ENCODE data around the gene DDIT3. TPM values are rescaled to one million over a fixed set of nuclear protein-coding genes. Genes with fewer than 3 reads are reported as not detected.

The DDIT3 gene
- total and polyA plus RNA-seq, 2 of the 8 experiments (the other 6 are each of a cell fraction or from before 2014, with no cell fraction given): 4.9 to 5.7 TPM

GRCh38 chr12:57549203-57549908, 29.0 kb upstream of the DDIT3 start (continued):
- TF ChIP-seq, protein P1, sequence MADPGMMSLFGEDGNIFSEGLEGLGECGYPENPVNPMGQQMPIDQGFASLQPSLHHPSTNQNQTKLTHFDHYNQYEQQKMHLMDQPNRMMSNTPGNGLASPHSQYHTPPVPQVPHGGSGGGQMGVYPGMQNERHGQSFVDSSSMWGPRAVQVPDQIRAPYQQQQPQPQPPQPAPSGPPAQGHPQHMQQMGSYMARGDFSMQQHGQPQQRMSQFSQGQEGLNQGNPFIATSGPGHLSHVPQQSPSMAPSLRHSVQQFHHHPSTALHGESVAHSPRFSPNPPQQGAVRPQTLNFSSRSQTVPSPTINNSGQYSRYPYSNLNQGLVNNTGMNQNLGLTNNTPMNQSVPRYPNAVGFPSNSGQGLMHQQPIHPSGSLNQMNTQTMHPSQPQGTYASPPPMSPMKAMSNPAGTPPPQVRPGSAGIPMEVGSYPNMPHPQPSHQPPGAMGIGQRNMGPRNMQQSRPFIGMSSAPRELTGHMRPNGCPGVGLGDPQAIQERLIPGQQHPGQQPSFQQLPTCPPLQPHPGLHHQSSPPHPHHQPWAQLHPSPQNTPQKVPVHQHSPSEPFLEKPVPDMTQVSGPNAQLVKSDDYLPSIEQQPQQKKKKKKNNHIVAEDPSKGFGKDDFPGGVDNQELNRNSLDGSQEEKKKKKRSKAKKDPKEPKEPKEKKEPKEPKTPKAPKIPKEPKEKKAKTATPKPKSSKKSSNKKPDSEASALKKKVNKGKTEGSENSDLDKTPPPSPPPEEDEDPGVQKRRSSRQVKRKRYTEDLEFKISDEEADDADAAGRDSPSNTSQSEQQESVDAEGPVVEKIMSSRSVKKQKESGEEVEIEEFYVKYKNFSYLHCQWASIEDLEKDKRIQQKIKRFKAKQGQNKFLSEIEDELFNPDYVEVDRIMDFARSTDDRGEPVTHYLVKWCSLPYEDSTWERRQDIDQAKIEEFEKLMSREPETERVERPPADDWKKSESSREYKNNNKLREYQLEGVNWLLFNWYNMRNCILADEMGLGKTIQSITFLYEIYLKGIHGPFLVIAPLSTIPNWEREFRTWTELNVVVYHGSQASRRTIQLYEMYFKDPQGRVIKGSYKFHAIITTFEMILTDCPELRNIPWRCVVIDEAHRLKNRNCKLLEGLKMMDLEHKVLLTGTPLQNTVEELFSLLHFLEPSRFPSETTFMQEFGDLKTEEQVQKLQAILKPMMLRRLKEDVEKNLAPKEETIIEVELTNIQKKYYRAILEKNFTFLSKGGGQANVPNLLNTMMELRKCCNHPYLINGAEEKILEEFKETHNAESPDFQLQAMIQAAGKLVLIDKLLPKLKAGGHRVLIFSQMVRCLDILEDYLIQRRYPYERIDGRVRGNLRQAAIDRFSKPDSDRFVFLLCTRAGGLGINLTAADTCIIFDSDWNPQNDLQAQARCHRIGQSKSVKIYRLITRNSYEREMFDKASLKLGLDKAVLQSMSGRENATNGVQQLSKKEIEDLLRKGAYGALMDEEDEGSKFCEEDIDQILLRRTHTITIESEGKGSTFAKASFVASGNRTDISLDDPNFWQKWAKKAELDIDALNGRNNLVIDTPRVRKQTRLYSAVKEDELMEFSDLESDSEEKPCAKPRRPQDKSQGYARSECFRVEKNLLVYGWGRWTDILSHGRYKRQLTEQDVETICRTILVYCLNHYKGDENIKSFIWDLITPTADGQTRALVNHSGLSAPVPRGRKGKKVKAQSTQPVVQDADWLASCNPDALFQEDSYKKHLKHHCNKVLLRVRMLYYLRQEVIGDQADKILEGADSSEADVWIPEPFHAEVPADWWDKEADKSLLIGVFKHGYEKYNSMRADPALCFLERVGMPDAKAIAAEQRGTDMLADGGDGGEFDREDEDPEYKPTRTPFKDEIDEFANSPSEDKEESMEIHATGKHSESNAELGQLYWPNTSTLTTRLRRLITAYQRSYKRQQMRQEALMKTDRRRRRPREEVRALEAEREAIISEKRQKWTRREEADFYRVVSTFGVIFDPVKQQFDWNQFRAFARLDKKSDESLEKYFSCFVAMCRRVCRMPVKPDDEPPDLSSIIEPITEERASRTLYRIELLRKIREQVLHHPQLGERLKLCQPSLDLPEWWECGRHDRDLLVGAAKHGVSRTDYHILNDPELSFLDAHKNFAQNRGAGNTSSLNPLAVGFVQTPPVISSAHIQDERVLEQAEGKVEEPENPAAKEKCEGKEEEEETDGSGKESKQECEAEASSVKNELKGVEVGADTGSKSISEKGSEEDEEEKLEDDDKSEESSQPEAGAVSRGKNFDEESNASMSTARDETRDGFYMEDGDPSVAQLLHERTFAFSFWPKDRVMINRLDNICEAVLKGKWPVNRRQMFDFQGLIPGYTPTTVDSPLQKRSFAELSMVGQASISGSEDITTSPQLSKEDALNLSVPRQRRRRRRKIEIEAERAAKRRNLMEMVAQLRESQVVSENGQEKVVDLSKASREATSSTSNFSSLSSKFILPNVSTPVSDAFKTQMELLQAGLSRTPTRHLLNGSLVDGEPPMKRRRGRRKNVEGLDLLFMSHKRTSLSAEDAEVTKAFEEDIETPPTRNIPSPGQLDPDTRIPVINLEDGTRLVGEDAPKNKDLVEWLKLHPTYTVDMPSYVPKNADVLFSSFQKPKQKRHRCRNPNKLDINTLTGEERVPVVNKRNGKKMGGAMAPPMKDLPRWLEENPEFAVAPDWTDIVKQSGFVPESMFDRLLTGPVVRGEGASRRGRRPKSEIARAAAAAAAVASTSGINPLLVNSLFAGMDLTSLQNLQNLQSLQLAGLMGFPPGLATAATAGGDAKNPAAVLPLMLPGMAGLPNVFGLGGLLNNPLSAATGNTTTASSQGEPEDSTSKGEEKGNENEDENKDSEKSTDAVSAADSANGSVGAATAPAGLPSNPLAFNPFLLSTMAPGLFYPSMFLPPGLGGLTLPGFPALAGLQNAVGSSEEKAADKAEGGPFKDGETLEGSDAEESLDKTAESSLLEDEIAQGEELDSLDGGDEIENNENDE (IDR thresholded peaks at IDR 0.05; ENCODE audit: insufficient replicate concordance, low read length): no peak
- TF ChIP-seq ASH2L (IDR thresholded peaks at IDR 0.05; ENCODE audit: low read length): no peak

Data from H1 (cell line).